GM21576 (cell line): ENCODE measurements around the gene KIAA1328.

ENCODE experiments used
- ATAC-seq: cut with Tn5 transposase; IDR thresholded peaks from one replicate; pipeline ENCODE4 v1.9.1; 2021; ENCODE audit warnings: mild to moderate bottlenecking, moderate library complexity; ENCODE audit not compliant: unreplicated experiment

KIAA1328 gene

DNA sequence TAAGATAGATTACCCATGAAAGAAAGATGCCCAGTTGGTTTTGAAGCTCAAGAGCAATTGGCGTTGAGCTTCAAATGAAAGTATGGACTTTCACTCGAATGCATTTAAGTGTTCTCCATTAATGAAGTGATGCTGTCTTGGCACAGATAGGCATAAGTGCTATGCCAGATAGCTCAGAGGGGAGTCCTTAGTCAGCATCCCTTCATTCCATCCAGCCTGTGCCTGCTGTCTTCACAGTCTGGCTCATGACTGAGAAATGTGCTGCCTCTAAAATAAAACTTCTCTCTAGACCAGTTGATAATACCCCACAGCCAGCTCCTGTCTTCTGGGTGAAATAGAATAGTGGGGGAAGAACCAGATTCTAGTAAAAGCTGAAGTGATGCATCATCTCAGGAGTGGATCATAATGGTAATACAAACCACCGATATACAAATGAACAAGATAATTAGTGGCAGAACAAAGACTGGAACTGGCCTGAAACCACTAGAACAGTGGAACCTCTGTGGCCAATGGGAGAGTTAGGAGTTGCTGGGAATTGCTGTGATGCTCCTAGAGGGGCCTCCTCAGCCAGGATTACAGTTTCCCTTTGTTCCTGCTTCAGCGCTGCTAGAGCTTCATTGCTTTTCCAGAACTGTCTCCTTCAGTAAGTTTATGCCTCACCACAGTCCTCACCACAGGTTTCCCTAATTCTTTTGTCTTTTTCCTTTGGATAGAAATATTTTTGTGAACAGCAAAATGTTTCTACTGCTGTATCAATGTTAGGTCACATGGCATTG lies 359.3 kb downstream of the KIAA1328 start:
- ATAC-seq, result no peak

DNA sequence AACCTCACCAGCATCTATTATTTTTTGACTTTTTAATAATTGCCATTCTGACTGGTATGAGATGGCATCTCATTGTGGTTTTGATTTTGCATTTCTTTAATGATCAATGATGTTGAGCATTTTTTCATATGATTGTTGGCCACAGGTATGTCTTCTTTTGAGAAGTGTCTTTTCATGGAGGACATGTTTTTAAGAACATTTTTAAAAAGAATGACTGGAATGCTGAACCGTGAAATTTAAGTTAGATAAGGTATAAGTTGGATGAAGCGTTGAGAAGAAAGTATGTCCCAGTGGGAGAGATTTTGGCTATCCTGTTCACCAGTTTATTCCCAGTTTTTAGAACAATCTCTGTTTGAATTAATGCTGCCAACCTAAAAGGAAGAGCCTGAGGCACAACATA lies 370.8 kb downstream of the KIAA1328 start:
- no peak for ATAC-seq

DNA sequence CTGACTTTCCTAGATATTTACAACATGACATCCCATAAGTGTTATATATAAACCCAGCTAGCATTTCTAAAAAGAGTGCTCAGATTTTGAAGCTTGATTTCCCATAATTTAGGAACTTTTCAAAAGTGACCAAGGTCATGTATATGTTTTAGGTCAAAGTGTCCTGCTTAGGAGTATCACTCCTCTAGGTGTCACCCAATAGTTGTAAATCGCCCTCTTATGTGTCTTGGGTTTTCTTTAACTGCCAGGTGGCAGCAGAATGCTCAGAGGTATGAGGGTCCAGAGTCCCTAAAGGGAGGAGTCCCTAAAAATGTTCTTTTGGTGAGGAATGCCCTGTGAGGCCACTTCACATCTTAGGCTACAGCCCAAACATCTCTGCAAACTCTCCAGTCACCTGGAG lies 378.4 kb downstream of the KIAA1328 start:
- no peak for ATAC-seq

DNA sequence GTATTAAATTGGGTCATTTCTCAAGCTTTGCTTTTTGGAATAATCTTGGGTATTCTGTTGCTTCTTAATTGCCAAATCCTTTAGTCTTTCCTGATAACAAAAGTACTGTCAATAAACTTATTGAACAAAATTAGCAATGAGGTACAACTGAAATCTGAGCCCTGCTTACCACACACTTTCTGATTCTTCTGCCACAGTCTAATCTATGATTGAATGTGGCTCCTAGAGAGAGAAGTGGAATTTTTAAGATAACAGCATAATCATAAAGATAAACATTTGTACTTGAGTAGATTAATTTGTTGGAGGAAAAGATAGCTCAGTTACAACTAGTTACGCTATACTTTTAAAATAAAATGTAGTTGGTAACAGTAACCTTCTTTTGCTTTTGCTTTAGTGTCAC lies 381.9 kb downstream of the KIAA1328 start:
- ATAC-seq, result no peak

DNA sequence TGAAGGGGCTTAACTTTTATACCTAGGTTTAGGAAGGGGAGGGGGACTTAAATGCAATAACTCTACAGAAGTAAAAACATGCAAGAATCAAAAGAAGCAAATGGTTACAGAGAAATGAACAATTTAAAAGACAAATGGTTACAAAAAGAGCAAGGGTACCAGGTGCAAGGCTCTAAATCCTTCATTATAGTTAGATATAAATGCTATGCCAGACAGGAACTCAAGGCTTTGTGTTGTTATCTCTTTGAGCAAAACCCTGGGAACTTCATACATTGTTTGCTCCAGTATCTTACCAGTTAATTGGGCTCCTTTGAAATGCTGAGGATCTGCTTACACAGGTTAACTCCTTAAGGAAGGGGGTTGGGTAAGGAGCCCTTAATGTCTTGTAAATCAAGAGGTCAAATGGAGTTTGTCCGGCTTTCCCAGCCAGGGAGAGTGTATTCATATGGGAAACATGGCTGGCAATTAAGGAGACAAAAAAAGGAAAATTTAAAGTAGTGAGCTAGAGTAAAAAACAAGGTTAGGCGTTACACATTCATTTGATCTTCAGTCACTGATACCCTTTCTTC lies 389.2 kb downstream of the KIAA1328 start:
- no peak for ATAC-seq

DNA sequence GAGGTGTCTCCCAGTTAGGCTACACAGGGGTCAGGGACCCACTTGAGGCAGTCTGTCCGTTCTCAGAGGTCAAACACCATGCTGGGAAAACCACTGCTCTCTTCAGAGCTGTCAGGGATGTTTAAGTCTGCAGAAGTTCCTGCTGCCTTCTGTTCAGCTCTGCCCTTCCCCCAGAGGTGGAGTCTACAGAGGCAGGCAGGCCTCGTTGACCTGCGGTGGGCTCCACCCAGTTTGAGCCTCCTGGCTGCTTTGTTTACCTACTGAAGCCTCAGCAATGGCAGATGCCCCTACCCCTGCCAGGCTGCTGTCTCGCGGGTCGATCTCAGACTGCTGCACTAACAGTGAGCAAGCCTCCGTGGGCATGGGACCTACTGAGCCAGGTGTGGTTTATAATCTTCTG lies 390.3 kb downstream of the KIAA1328 start:
- ATAC-seq, result no peak

DNA sequence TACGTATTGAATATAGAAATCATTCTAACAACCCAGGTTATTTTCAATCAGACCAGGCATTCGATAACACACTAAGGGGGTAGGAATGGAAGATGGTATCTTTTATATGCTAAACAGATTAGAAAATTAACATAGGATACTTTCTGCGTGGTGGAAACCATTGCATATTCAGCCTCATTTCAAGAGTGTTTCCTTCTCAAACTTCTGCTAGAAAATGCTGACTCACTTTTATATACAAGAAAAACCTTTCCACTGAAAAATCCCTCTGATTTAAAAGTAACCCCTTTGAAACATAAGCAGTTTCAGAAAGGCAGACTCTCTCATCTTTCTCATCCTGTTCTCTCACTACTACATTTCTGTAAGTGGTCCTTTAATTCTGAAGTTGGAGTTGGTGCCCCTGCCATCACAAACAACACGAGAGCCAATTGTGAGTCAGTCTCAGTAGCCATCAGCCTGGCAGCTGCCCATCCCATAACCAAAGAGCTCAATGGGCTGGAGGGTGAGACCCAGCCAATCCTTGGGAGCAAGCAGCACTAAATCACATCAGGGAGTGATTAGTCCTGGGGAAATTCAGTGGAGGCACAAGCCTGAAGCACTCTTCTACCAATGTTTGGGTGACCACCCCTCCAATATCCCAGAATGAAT lies 393.5 kb downstream of the KIAA1328 start:
- no peak for ATAC-seq

DNA sequence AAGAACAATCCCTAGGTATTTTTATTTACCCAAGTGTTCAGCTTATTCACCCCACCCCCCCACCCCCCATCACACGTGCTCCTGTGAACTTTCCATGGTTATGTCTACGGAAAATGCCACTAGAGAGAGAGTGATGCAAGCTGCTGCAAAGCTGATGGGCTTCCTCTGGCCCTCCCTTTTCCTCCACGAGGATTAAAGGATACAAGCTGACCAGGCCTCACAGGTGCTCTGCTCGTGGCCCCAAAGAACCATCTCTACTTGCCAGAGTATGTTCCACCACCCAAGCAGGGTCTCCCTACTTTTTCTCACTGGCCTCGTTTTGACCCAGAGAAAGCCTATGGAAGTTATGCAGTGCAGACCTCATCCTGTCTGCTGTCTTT lies 394.1 kb downstream of the KIAA1328 start:
- no peak for ATAC-seq

DNA sequence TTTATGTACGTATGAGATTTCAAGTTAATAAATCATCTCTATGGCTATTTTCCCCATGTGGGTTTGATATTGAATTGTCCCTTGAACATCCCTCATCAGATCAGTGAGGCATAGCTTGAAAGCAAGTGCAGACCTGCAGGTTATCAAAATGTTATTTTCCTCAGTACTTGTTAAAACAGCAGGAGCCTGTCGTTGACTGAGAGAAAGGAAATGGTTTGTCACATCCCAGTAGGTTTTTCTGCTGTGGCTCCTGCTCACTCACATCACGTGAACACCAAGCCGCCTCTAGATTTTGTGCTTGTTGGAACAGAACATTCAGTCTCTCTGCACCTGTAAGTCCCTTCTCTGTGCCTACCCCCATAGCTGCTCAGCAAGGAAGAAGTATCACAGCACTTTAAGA lies 396.4 kb downstream of the KIAA1328 start:
- no peak for ATAC-seq

DNA sequence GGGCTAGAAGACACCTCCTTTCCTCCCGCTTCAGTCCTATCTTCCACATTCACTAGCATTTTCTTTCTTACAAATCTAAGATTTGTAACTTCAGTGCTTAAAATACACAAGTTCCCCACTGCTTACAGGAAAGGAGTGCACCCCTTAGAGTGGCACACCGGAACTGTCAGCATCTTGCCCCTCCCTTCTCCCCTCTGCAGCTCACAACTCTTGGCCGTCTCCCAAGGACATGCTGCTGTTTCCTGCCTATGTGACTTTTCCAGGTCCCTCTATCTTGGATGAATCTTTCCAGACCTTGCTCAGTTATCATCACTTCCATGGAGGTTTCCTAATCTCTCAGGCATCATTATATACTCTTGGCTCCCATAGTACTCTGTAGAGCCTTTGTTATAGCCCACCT lies 401.8 kb downstream of the KIAA1328 start:
- ATAC-seq, result no peak

DNA sequence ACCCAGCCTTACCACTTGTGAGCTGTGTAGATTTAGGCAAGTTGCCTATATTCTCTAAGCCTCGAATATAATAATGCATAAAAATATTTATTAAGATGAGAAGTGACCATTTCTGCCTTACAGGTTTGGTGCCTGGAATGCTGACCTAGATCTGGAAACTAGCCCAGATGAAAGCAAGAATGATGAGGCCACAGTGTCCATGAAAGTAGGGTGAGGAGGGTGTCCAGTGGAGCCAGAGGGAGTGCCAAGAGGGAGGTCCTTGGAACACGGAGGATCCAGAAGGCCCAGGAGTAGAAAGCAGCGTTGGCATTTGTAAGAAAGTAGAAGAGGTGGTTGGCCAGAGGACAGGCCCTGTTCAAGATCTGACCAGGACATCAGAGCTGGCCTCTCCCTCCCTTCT lies 402.3 kb downstream of the KIAA1328 start:
- ATAC-seq, result no peak

DNA sequence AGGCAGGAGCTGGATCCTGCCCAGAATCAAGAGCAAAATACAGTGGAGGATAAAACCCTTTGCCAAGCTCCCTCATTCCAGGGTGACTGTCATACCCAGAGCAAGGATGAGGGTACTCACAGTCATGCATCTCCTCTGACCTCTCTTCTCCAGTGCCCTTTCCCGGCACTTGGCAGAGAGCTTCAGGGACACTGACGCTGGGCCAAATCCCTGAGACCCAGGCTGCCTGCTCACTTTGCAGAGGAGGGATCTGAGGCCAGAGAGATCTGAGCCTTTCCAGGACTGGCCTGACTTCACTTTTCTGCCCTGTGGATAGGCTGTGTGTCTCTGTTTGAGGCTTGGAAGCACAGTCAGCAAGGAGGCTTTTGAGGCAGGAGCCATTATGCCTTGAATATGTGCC lies 406.7 kb downstream of the KIAA1328 start:
- ATAC-seq, result no peak

DNA sequence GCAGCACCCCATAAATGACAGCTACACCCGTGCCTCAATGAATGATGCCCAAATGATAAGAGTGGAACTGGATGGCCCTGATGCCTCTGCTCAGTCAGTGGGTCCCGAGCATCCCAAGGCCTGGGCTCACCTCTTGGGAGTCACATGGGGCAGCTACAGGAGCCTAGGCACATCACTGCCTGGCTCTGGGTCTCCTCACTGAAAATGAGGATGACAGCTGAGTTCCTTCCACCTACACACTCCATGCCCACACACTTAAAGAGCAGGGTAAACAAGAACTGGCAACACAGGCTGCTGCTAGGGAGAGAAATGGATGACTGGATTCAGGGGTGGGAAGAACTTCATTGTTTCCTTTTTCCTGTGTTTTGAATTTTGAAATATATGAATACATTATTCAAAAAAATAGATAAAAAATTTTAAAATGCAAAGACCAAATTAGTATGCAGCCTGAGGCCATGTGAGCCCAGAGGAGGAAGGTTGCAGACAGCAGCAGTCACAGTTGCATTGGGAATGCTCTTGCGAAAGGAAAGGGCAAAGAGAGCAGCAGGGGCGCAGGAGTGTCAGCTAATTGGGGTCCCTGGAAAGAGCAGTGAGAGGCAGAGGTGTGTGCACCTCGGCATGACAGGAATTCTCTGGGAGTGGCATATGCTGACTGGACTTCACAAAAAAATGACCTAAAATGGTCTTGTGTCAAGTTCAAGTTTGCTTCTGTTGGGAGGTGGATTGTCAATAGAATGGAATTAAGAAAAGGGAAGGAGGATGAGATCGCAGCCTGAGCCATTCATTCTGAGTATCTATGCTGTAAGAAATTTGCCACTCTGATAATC lies 409.6 kb downstream of the KIAA1328 start:
- no peak for ATAC-seq

DNA sequence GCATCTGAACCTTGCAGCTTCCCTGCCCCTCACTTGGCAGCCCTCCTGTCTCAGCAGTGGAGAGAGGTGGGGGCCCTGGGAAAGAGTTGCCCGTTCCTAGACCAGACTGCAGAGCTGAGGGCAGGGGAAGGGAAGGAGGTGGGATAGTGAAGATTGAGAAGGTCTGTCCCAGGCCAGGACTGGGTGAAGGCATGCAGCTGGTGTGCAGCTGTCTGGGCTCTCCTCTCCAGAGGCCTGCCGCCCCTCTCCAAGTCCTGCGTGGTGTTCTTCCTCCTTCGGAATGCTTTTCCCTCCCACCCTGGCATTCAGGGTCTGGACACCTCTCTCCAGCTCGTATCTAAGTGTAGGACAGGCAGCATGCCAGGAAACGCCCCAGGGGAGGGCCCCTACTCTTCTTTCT lies 413.2 kb downstream of the KIAA1328 start:
- no peak for ATAC-seq

DNA sequence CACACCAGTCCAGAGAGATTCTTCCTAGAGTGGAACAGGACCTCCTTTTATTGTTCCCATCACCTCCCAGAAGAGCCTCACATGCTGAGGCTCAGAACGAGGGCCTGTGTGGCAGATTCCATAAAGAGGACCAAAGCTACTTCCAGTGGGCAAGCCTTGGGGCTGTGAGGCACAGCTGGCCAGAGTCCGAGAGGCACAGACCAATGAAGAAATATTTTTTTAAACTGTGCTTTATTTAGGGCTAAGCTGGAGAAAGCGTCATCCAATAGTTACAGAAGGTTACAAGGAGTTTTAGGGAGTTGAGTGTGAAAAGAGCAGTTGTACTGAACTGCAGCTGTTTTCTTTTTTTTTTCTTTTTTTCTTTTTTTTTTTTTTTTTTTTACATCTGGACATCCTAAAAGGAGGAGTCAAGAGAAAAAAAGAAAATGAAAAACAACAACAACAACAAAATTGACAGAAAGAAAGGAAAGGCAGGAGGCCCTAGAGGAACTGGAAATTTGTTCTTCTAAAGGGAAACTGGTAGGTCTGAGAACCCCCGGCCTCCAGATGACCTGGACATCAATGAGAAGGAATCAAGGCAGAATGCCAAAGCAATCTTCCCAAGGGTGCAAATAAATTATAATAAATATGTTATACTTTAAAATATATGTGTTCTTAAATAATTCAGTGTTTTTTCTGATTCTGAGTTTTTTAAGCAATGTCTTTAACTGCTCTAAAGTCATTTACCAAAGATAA lies 414.1 kb downstream of the KIAA1328 start:
- no peak for ATAC-seq

DNA sequence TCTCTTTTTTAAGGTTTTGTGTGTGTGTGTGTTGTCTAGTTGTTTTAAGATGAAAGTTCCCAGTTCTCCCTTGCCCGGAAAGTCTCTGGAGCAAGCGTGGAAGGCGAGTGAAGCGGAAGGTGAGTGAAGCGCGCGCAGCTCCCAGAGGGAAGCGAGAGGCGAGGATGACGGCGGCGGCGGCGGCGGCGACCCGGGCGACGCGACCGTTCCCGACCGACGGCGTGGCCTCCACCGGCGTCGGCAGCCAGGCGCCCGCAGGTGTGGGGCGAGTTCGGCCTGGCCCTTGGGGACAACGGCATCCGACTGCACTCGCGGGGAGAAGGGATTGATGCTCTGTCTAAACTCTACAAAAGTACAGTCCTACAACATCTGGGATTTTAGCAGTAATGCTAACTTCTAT lies 414.8 kb downstream of the KIAA1328 start:
- ATAC-seq, result no peak

DNA sequence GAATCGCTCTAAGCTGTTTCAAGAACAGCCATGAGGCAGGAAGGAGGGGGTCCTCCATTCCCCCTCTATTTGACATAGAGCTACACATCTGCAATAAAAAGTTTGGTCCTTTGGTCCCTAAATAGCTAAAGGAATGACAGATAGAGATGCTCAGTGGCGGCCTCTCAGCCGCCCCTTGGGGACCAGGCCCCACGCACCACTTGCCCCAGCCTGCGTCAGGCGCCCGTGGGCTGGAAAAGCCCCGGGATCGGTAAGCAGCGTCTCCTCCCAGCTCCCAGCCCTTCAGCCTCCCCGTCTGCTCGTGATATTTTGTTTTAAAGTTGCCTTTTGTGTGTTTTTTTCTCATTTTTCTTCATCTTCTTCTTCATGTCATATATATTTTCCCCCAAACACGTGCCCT lies 415.7 kb downstream of the KIAA1328 start:
- ATAC-seq, result no peak

DNA sequence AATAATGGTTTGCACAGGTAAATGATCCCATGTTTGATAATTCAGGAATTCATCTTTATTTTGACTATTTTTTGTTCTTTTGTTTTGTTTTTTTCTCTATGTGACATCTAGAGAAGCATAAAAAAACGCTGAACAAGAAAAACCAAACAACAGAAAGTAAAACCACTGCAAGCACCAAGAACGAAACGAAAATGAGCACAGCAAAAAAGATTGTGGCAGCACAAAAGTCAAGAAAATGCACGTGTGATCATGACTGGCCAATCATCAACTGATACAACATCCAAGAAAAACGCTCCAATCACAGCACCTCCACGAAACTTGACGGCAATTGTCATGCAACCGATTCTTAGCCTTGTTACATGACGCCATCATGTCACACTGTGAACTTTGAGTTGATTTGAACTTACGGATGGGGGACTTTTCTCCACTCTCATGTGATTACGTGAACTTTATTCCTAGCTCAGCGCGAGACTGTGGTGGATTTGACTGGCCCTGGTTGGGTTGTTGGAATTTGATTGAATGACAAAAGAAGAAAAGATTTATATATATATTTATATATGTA lies 417.9 kb downstream of the KIAA1328 start:
- no peak for ATAC-seq

DNA sequence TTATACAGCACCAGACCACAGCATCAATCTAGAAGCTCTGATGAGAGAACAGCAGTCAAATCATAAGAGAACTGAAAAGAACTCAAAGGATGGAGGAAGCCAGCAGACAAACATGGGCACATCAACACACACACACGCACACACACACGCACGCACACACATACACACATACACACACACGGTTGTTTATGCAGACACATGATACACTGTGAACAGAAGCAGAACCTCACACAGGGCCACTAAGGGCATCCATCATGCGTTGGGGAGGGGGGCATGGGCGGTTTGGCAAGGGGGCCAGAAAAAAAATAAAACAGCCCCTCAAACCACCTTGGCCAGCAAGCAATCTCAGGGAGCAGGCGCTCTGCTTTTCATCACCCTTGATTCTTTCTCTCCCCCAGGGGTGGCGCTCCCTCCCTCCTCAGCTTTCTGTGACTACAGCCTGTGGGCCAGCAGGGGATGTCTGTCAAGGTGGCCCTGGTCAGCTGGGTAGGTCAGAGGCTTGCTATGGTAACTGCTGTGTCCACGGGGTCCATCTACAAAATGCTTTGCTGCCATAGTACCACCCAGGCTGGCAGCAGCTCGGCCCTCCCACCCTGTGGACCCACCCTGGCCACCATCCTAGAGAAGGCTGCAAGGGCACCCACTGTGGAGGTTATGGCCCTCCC lies 418.7 kb downstream of the KIAA1328 start:
- no peak for ATAC-seq

DNA sequence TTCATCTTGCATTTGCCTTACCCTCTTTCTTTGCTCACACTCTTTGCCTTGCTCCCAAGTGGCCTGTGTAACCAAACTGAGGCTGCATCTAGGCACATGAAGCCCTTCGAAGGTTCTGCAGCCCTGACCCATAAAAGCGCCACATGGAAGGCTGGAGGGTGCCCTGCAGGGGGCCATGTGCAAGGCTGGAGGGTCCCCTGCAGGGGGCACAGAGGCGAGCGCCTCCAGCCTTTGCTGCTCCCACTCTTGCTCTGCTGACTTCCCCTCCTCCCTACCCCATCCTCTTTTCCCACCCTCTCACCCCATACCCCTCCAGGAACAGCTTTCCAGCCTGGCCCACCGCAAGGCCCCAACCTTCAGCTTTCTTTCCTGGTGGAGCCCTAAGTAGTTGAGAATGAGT lies 419.4 kb downstream of the KIAA1328 start:
- ATAC-seq, result no peak
